K562 (cell line): Measurements from ENCODE around the gene RSPH3. TPM values are rescaled to one million over a fixed set of nuclear protein-coding genes. Genes with fewer than 3 reads are reported as not detected.

Experiments used
- ATAC-seq: fragments of 200-7000 bp; cut with Tn5 transposase; 3 replicates; pipeline ENCODE4 v1.9.1; 2020; ENCODE audit warnings: moderate library complexity
- BruUV-seq: library from RNA; stranded (reverse); fragments of 400-500 nt; replicated peaks from 2 replicates; lab custom pipeline; 2021; lab: Mats Ljungman, UMichigan
- CTCF ChIA-PET: fragments of 300-600 bp; formaldehyde crosslinking; extraction: SDS; loops from one replicate; lab custom pipeline; 2021; ENCODE audit warnings: low intra/inter-chr PET ratio; lab: Yijun Ruan, JAX
- POLR2A ChIA-PET: fragments of 300-600, 350-650 bp; sonication (Branson Sonifier 250); formaldehyde crosslinking; extraction: SDS; loops from one replicate; lab custom pipeline; 2021; ENCODE audit warnings: antibody characterized with exemption, inconsistent platforms; lab: Yijun Ruan, JAX
- DNase-seq, 4 experiments: peaks; one replicate each; pipeline versions ENCODE4 v3.0.0 to v3.0.0-alpha.2; 2011 to 2018; ENCODE audit warnings: low spot score in 3 of 4, mixed read lengths in 3 of 4; ENCODE audit errors: extremely low read depth in 1 of 4
- FAIRE-seq: peaks from 2 replicates; lab custom pipeline; 2011; peaks lifted over from hg19 to GRCh38; lab: Jason Lieb, UNC
- H2AFZ ChIP-seq: 2 replicates; pipeline ENCODE4 v1.6.0; 2011; ENCODE audit warnings: low read depth, low read length, control low read depth, inconsistent platforms
- H3K27ac ChIP-seq: fragments of 200-600 bp; 3 replicates; pipeline ENCODE4 v1.8.0; 2011; ENCODE audit warnings: low read depth, mild to moderate bottlenecking, control low read depth, inconsistent platforms, low read length, moderate library complexity, mixed read lengths; ENCODE audit errors: extremely low read depth
- H3K27me3 ChIP-seq, 2 experiments: fragments of 300-600 bp in 1 of 2; 2 replicates in 1 of 2; 3 replicates in 1 of 2; pipeline versions ENCODE4 v1.6.0 to v1.8.0; 2011; ENCODE audit warnings: inconsistent platforms in 2 of 2, low read length in 2 of 2, mild to moderate bottlenecking in 1 of 2, mixed read lengths in 1 of 2, moderate library complexity in 1 of 2; ENCODE audit not compliant: control insufficient read depth in 2 of 2, insufficient read depth in 2 of 2
- H3K36me3 ChIP-seq: fragments of 300-600 bp; 3 replicates; pipeline ENCODE4 v1.8.0; 2011; ENCODE audit warnings: mild to moderate bottlenecking, low read length, inconsistent platforms; ENCODE audit not compliant: control insufficient read depth, insufficient read depth
- H3K4me1 ChIP-seq, 2 experiments: fragments of 200-600 bp in 1 of 2; replicated peaks in 1 of 2; 2 replicates in 1 of 2; 3 replicates in 1 of 2; pipeline versions ENCODE4 v1.5.1 to v1.8.0; 2011; ENCODE audit warnings: inconsistent platforms in 2 of 2, low read length in 2 of 2, mild to moderate bottlenecking in 1 of 2, mixed read lengths in 1 of 2, moderate library complexity in 1 of 2; ENCODE audit not compliant: control insufficient read depth in 2 of 2, insufficient read depth in 2 of 2
- H3K4me2 ChIP-seq: 2 replicates; pipeline ENCODE4 v1.6.1; 2011; ENCODE audit warnings: low read length, control low read depth, inconsistent platforms, mixed read lengths; ENCODE audit not compliant: insufficient read depth
- H3K4me3 ChIP-seq: fragments of 200-600 bp; sonication (generic), shearing (Covaris generic); 2 replicates; pipeline ENCODE4 v1.5.1; 2016; ENCODE audit warnings: control low read depth, inconsistent platforms
- H3K79me2 ChIP-seq: fragments of 200-600 bp; 3 replicates; pipeline ENCODE4 v1.8.0; 2011; ENCODE audit warnings: low read length, inconsistent platforms; ENCODE audit not compliant: control insufficient read depth, insufficient read depth
- H3K9ac ChIP-seq, 2 experiments: 2 replicates each; pipeline versions ENCODE4 v1.6.0 to v1.6.1; 2011; ENCODE audit warnings: low read depth in 2 of 2, low read length in 2 of 2, control low read depth in 1 of 2, inconsistent platforms in 1 of 2, mild to moderate bottlenecking in 1 of 2, mixed read lengths in 1 of 2; ENCODE audit not compliant: insufficient read depth in 1 of 2
- H3K9me1 ChIP-seq: one replicate; pipeline ENCODE4 v1.6.0; 2011; ENCODE audit warnings: inconsistent platforms, mild to moderate bottlenecking, low read length, moderate library complexity; ENCODE audit not compliant: control insufficient read depth, insufficient read depth
- H3K9me3 ChIP-seq: replicated peaks from 2 replicates; pipeline ENCODE4 v1.5.1; 2011; ENCODE audit warnings: low read depth, low read length, inconsistent platforms; ENCODE audit not compliant: control insufficient read depth, insufficient read depth
- H4K20me1 ChIP-seq: replicated peaks from 2 replicates; pipeline ENCODE4 v1.6.1; 2011; ENCODE audit warnings: low read length, inconsistent platforms, mixed read lengths; ENCODE audit not compliant: control insufficient read depth, insufficient read depth
- BRF1 ChIP-seq: IDR thresholded peaks from 3 replicates; pipeline ENCODE4 v1.6.1; 2011; ENCODE audit warnings: borderline replicate concordance, mild to moderate bottlenecking; ENCODE audit not compliant: insufficient read length; ENCODE audit errors: extremely low read depth
- HIVEP1 ChIP-seq: fragments of 250-450 bp; sonication (Bioruptor Pico); IDR thresholded peaks from 2 replicates; pipeline ENCODE4 v1.4.0; 2020; ENCODE audit warnings: mild to moderate bottlenecking
- HMBOX1 ChIP-seq: sonication (generic); IDR thresholded peaks from 2 replicates; pipeline ENCODE4 v1.6.1; 2016
- NKRF ChIP-seq: fragments of 450-650 bp; IDR thresholded peaks from 2 replicates; pipeline ENCODE4 v1.6.1; 2016; ENCODE audit warnings: borderline replicate concordance
- POLR2AphosphoS2 ChIP-seq: IDR thresholded peaks from 2 replicates; pipeline ENCODE4 v1.6.1; 2012; ENCODE audit warnings: low read length, improper control_type of control experiment
- SMAD3 ChIP-seq: fragments of 450-650 bp; formaldehyde crosslinking; conservative IDR thresholded peaks from 2 replicates; pipeline ENCODE4 v1.4.0; 2020; ENCODE audit warnings: mild to moderate bottlenecking
- SRSF1 ChIP-seq: fragments of 200-400 bp; formaldehyde crosslinking; IDR thresholded peaks from 2 replicates; pipeline ENCODE4 v1.6.1; 2017; ENCODE audit warnings: mild to moderate bottlenecking, low read depth, low read length, moderate library complexity
- ZNF75A ChIP-seq: fragments of 450-650 bp; formaldehyde crosslinking; IDR thresholded peaks from 2 replicates; pipeline ENCODE4 v1.4.0; 2020; ENCODE audit warnings: mild to moderate bottlenecking
- WGBS: fragments of 100-300 bp; shearing (Covaris generic); methylation state at CpG from one replicate; pipeline ENCODE4 v1.1.6; 2016; ENCODE audit warnings: low coverage, mixed read lengths; ENCODE audit not compliant: insufficient coverage; ENCODE audit errors: missing lambda C conversion rate; 5-methylcytosine and 5-hydroxymethylcytosine counted together
- in situ Hi-C: fragments of 300-500 bp; cut with MboI; formaldehyde crosslinking; loops from 4 replicates; pipeline ENCODE4 v1.15.0; 2018; ENCODE audit warnings: inconsistent platforms, mixed read lengths
- intact Hi-C: fragments of 100-400 bp; cut with micrococcal nuclease; formaldehyde crosslinking; loops from 2 replicates; pipeline ENCODE4 v1.14.2; 2022
- polyA plus RNA-seq, 8 experiments: library from polyadenylated mRNA; depleted of rRNA in 4 of 8; stranded (reverse) in 5 of 8; unstranded in 3 of 8; fragments of >200 nt; fragmentation: Nextera tagmentation in 2 of 8; fragmentation: Illumina TruSeq in 1 of 8; extraction: Ambion mirVana in 2 of 8; extraction: Trizol in 1 of 8; gene quantifications; 2 replicates each; pipeline versions ENCODE4 v1.2.1 to v1.2.3, GENCODE V29; 2011 to 2014; ENCODE audit warnings: inconsistent platforms in 1 of 8, missing spikeins in 1 of 8
- total RNA-seq, 7 experiments: library from RNA; depleted of rRNA in 6 of 7; stranded (reverse); fragments of >200 nt in 6 of 7; fragmentation: Illumina TruSeq in 2 of 7; extraction: Trizol in 2 of 7; gene quantifications; 2 replicates each; pipeline versions ENCODE4 v1.2.1 to v1.2.3, GENCODE V29; 2011 to 2021; ENCODE audit warnings: low replicate concordance in 1 of 7
- TF ChIP-seq, protein P1 (sequence below): fragments of 450-650 bp; IDR thresholded peaks from 2 replicates; pipeline ENCODE4 v1.6.1; 2016; ENCODE audit warnings: mild to moderate bottlenecking
- TF ChIP-seq, protein P2 (sequence below), 3 experiments: fragments of 200-800 bp in 1 of 3; sonication (Bioruptor generic) in 1 of 3; sonication (generic) in 1 of 3; formaldehyde crosslinking in 1 of 3; IDR thresholded peaks; 2 replicates each; pipeline versions ENCODE4 v1.6.1 to v1.8.0; 2016 to 2022; ENCODE audit warnings: mild to moderate bottlenecking in 2 of 3, missing compliant biosample characterization in 2 of 3, missing genetic modification characterization in 2 of 3, missing genetic modification reagents in 1 of 3
- TF ChIP-seq, protein P3 (sequence below): fragments of 450-650 bp; IDR thresholded peaks from 2 replicates; pipeline ENCODE4 v1.6.1; 2018; ENCODE audit warnings: mild to moderate bottlenecking, low read depth; ENCODE audit not compliant: partially characterized antibody

RSPH3 gene
- total and polyA plus RNA-seq, 9 of the 15 experiments (the other 6 are each of a cell fraction or from before 2014, with no cell fraction given), result 0.52 to 2.9 (median 1.5) TPM

DNA sequence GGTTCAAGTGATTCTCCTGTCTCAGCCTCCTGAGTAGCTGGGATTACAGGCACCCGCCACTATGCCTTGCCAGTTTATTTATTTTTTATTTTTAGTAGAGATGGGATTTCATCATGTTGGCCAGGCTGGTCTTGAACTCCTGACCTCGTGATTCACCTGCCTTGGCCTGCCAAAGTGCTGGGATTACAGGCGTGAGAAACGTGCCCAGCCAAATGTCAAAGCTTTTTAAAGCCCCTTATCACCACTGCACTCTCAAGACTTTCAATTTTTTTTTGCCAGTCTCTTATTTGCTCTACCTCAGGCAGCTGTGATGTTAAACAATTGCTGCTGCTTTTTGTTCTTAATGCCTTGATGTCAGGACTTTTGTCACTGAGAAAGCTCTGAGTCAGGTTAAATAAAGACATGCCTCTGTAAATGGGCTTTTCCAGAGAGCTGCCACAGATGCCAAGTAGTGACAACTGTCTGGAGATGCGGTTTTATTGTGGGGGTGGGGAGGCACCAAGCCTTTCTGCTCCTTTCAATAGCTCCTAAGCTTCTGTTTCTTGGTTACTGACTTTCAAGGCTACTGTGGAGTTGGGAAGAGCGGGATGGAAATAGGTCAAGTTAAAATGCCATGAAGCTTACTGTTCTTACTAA, 29.2 kb downstream of the RSPH3 start:
- intact Hi-C loops (loop anchor here (5.0 kb wide), 1 partner anchor 748 kb away; no protein-coding TSS in a partner anchor), in situ Hi-C loops (loop anchor here (5.0 to 10.0 kb wide), 2 partner anchors 178 to 756 kb away; no protein-coding TSS in a partner anchor)
- 23% methylated on average over 6 of the region's 6 CpGs for WGBS
- Histone ChIP-seq H3K27me3 (no peaks in the 10 kb centered on the region), H3K4me1 (no peaks in the 10 kb centered on the region), H3K27ac (no peak overlapping the region), H3K9me3 (peaks cover 4% of the 10 kb centered on the region; the same call in 1 of the 2 replicates), H3K4me3 (no peak overlapping the region), H3K79me2 (no peaks in the 10 kb centered on the region), H3K4me2 (no peak overlapping the region), H3K9ac (no peak overlapping the region), H3K9me1 (no peaks in the 10 kb centered on the region), H3K36me3 (no peaks in the 10 kb centered on the region), H2AFZ (no peak overlapping the region), H4K20me1 (no peaks in the 10 kb centered on the region)
- DNase-seq, result no peak
- ATAC-seq, result no peak
- BruUV-seq, result no TSS peak
- FAIRE-seq, result no peak
- POLR2A ChIA-PET, result interaction anchor here (0.6 to 2.0 kb wide), 3 partner anchors 9 to 264 kb away, joined by 3 to 8 read pairs (median 4); no protein-coding TSS in a partner anchor
- CTCF ChIA-PET, result interaction anchor here (1.0 to 3.4 kb wide), 3 partner anchors 76 to 265 kb away, joined by 3 to 49 read pairs (median 36); no protein-coding TSS in a partner anchor
- TF ChIP-seq SMAD3 (CRISPR knock-in tag), result no peak
- no peak for TF ChIP-seq ZNF75A
- TF ChIP-seq, protein P1, sequence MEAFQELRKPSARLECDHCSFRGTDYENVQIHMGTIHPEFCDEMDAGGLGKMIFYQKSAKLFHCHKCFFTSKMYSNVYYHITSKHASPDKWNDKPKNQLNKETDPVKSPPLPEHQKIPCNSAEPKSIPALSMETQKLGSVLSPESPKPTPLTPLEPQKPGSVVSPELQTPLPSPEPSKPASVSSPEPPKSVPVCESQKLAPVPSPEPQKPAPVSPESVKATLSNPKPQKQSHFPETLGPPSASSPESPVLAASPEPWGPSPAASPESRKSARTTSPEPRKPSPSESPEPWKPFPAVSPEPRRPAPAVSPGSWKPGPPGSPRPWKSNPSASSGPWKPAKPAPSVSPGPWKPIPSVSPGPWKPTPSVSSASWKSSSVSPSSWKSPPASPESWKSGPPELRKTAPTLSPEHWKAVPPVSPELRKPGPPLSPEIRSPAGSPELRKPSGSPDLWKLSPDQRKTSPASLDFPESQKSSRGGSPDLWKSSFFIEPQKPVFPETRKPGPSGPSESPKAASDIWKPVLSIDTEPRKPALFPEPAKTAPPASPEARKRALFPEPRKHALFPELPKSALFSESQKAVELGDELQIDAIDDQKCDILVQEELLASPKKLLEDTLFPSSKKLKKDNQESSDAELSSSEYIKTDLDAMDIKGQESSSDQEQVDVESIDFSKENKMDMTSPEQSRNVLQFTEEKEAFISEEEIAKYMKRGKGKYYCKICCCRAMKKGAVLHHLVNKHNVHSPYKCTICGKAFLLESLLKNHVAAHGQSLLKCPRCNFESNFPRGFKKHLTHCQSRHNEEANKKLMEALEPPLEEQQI, result no peak
- TF ChIP-seq, protein P2, sequence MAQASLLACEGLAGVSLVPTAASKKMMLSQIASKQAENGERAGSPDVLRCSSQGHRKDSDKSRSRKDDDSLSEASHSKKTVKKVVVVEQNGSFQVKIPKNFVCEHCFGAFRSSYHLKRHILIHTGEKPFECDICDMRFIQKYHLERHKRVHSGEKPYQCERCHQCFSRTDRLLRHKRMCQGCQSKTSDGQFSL (CRISPR knock-in tag; IDR thresholded peaks at IDR 0.05), result no peak
- TF ChIP-seq, protein P2 (tag; IDR thresholded peaks at IDR 0.05), result no peak
- TF ChIP-seq SRSF1, result no peak
- TF ChIP-seq, protein P3, sequence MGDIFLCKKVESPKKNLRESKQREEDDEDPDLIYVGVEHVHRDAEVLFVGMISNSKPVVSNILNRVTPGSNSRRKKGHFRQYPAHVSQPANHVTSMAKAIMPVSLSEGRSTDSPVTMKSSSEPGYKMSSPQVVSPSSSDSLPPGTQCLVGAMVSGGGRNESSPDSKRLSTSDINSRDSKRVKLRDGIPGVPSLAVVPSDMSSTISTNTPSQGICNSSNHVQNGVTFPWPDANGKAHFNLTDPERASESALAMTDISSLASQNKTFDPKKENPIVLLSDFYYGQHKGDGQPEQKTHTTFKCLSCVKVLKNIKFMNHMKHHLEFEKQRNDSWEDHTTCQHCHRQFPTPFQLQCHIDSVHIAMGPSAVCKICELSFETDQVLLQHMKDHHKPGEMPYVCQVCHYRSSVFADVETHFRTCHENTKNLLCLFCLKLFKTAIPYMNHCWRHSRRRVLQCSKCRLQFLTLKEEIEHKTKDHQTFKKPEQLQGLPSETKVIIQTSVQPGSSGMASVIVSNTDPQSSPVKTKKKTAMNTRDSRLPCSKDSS, result no peak
- TF ChIP-seq BRF1, result no peak
- no peak for TF ChIP-seq HIVEP1
- TF ChIP-seq HMBOX1, result no peak
- TF ChIP-seq NKRF, result no peak
- no peak for TF ChIP-seq POLR2AphosphoS2
